SU-DHL-6 (cell line): Measurements from ENCODE around the gene SPDYE2.
"Not testable (repeated sequence)": the region's sequence is repeated elsewhere in the genome, so short reads cannot be mapped to it uniquely, and the experiment has no call there.

ENCODE experiments used
- H2AFZ ChIP-seq: fragments of 200-600 bp; sonication (generic); 2 replicates; pipeline ENCODE4 v1.6.1; 2014; ENCODE audit warnings: low read depth, mild to moderate bottlenecking, moderate library complexity, mixed read lengths, antibody characterized with exemption, low read length; ENCODE audit not compliant: severe bottlenecking
- H3F3A ChIP-seq: fragments of 200-600 bp; shearing (Covaris generic); 2 replicates; pipeline ENCODE4 v1.6.0; 2016; ENCODE audit warnings: antibody characterized with exemption, mild to moderate bottlenecking; ENCODE audit not compliant: insufficient read depth
- H3K27ac ChIP-seq: fragments of 200-600 bp; sonication (generic); 2 replicates; pipeline ENCODE4 v1.5.1; 2016; ENCODE audit warnings: low read depth, mild to moderate bottlenecking, low read length, moderate library complexity, mixed read lengths
- H3K27me3 ChIP-seq: fragments of 200-600 bp; sonication (generic), shearing (Covaris generic); 2 replicates; pipeline ENCODE4 v1.6.0; 2014; ENCODE audit warnings: mild to moderate bottlenecking, low read length
- H3K36me3 ChIP-seq: fragments of 200-600 bp; sonication (generic); 2 replicates; pipeline ENCODE4 v1.6.1; 2014; ENCODE audit warnings: mild to moderate bottlenecking, low read length, mixed read lengths
- H3K4me2 ChIP-seq: fragments of 300-600, 200-600 bp; shearing (Covaris generic), sonication (generic); 2 replicates; pipeline ENCODE4 v1.6.0; 2014; ENCODE audit warnings: low read length, low read depth, mild to moderate bottlenecking; ENCODE audit not compliant: poor library complexity, severe bottlenecking
- H3K4me3 ChIP-seq: fragments of 200-600 bp; sonication (generic); 2 replicates; pipeline ENCODE4 v1.5.1; 2014; ENCODE audit warnings: antibody characterized with exemption, low read length, mild to moderate bottlenecking, mixed read lengths; ENCODE audit not compliant: insufficient read depth, poor library complexity, severe bottlenecking
- H3K79me2 ChIP-seq: fragments of 200-600 bp; sonication (generic); 2 replicates; pipeline ENCODE4 v1.6.1; 2014; ENCODE audit warnings: mild to moderate bottlenecking, low read length, moderate library complexity; ENCODE audit not compliant: insufficient read depth
- H3K9ac ChIP-seq: fragments of 200-600 bp; sonication (generic); 2 replicates; pipeline ENCODE4 v1.7.0; 2014; ENCODE audit warnings: mild to moderate bottlenecking, low read length
- H3K9me2 ChIP-seq: fragments of 200-600 bp; sonication (generic); replicated peaks from 2 replicates; pipeline ENCODE4 v1.6.1; 2014; ENCODE audit warnings: low read length; ENCODE audit not compliant: insufficient read depth
- H3K9me3 ChIP-seq: fragments of 200-600 bp; sonication (generic); 2 replicates; pipeline ENCODE4 v1.6.1; 2014; ENCODE audit warnings: low read length, mixed read lengths; ENCODE audit not compliant: insufficient read depth
- H4K20me1 ChIP-seq: fragments of 200-600 bp; sonication (generic); 2 replicates; pipeline ENCODE4 v1.6.1; 2014; ENCODE audit warnings: low read depth, mild to moderate bottlenecking, antibody characterized with exemption, low read length, moderate library complexity, mixed read lengths

SPDYE2 gene

GRCh38 chr7:102544372-102544771 is 6.7 kb upstream of the SPDYE2 start:
- H3K4me3 ChIP-seq, H3F3A ChIP-seq, H3K9me2 ChIP-seq, H3K9ac ChIP-seq, H3K36me3 ChIP-seq, H3K4me2 ChIP-seq, H3K27me3 ChIP-seq, H3K79me2 ChIP-seq, H4K20me1 ChIP-seq, H2AFZ ChIP-seq, H3K27ac ChIP-seq, H3K9me3 ChIP-seq: not testable (repeated sequence)

GRCh38 chr7:102545288-102545687 is 5.7 kb upstream of the SPDYE2 start:
- not testable (repeated sequence) for H3K4me2 ChIP-seq, H2AFZ ChIP-seq, H3K27ac ChIP-seq, H3K9me2 ChIP-seq, H3K27me3 ChIP-seq, H3F3A ChIP-seq, H4K20me1 ChIP-seq, H3K36me3 ChIP-seq, H3K79me2 ChIP-seq, H3K9ac ChIP-seq, H3K4me3 ChIP-seq, H3K9me3 ChIP-seq

- H3K9me2 ChIP-seq, H2AFZ ChIP-seq, H3K9me3 ChIP-seq, H3K9ac ChIP-seq, H3K4me3 ChIP-seq, H3K4me2 ChIP-seq, H3K36me3 ChIP-seq, H3K27ac ChIP-seq, H3F3A ChIP-seq, H4K20me1 ChIP-seq, H3K79me2 ChIP-seq, H3K27me3 ChIP-seq: not testable (repeated sequence)
Observed at GRCh38 chr7:102546353-102546752, 4.7 kb upstream of the SPDYE2 start.

GRCh38 chr7:102568620-102569019 is 17.6 kb downstream of the SPDYE2 start:
- not testable (repeated sequence) for H3F3A ChIP-seq, H2AFZ ChIP-seq, H3K36me3 ChIP-seq, H3K9me3 ChIP-seq, H3K27me3 ChIP-seq, H3K4me2 ChIP-seq, H3K9ac ChIP-seq, H3K4me3 ChIP-seq, H3K9me2 ChIP-seq, H3K27ac ChIP-seq, H4K20me1 ChIP-seq, H3K79me2 ChIP-seq

GRCh38 chr7:102572261-102573239 is 21.5 kb downstream of the SPDYE2 start, which contains the start of gene POLR2J3:
Gene POLR2J3 (minus strand): TSS chr7:102572583. CDS start chr7:102572521, 62 bp downstream.
- peak within 1 kb of the TSS; percentile 48 for H3K4me2 ChIP-seq
- H2AFZ ChIP-seq: peak within 1 kb of the TSS; percentile 96

GRCh38 chr7:102574607-102575006 is 23.6 kb downstream of the SPDYE2 start:
- not testable (repeated sequence) for H2AFZ ChIP-seq, H3K9ac ChIP-seq, H3K4me2 ChIP-seq, H3K4me3 ChIP-seq, H4K20me1 ChIP-seq, H3K9me3 ChIP-seq, H3K27me3 ChIP-seq, H3K9me2 ChIP-seq, H3K36me3 ChIP-seq, H3F3A ChIP-seq, H3K79me2 ChIP-seq, H3K27ac ChIP-seq

More at GRCh38 chr7:102572261-102573239, 21.5 kb downstream of the SPDYE2 start, which contains the start of gene POLR2J3:
- H3K27me3 ChIP-seq, H3K9me3 ChIP-seq, H3K36me3 ChIP-seq, H3F3A ChIP-seq, H3K79me2 ChIP-seq, H4K20me1 ChIP-seq, H3K9me2 ChIP-seq: not testable (repeated sequence)
- peak within 1 kb of the TSS; percentile 30; the same call in 1 of the 2 replicates for H3K27ac ChIP-seq
- H3K4me3 ChIP-seq: peak within 1 kb of the TSS; percentile 75
- peak within 1 kb of the TSS; percentile 65 for H3K9ac ChIP-seq

- not testable (repeated sequence) for H3K4me3 ChIP-seq, H3K4me2 ChIP-seq
Observed at GRCh38 chr7:102576363-102576762, 25.3 kb downstream of the SPDYE2 start.

More at GRCh38 chr7:102576363-102576762, 25.3 kb downstream of the SPDYE2 start:
- not testable (repeated sequence) for H3K9me2 ChIP-seq, H3K27me3 ChIP-seq, H2AFZ ChIP-seq, H3K9ac ChIP-seq, H4K20me1 ChIP-seq, H3K36me3 ChIP-seq, H3K27ac ChIP-seq, H3K9me3 ChIP-seq, H3F3A ChIP-seq, H3K79me2 ChIP-seq
